Measurements from ENCODE around the gene HIF1A. TPM values are rescaled to one million over a fixed set of nuclear protein-coding genes. Genes with fewer than 3 reads are reported as not detected.

Gene HIF1A
- total RNA-seq, 2 donors from 2014 or later: 81.2 to 89.1 TPM

GRCh38 chr14:61659582-61659981 is 35.7 kb upstream of the HIF1A start:
- Histone ChIP-seq H3K27me3 (no peaks in the 10 kb centered on the region), H3K36me3 (no peaks in the 10 kb centered on the region), H3K27ac (no peak overlapping the region), H3K4me1 (peaks cover 0 to 18% of the 10 kb centered on the region in 2 donors), H3K4me3 (no peak overlapping the region), H3K9me3 (no peaks in the 10 kb centered on the region)
- no peak for DNase-seq (ENCODE audit: low spot score)
- TF ChIP-seq, protein P1, sequence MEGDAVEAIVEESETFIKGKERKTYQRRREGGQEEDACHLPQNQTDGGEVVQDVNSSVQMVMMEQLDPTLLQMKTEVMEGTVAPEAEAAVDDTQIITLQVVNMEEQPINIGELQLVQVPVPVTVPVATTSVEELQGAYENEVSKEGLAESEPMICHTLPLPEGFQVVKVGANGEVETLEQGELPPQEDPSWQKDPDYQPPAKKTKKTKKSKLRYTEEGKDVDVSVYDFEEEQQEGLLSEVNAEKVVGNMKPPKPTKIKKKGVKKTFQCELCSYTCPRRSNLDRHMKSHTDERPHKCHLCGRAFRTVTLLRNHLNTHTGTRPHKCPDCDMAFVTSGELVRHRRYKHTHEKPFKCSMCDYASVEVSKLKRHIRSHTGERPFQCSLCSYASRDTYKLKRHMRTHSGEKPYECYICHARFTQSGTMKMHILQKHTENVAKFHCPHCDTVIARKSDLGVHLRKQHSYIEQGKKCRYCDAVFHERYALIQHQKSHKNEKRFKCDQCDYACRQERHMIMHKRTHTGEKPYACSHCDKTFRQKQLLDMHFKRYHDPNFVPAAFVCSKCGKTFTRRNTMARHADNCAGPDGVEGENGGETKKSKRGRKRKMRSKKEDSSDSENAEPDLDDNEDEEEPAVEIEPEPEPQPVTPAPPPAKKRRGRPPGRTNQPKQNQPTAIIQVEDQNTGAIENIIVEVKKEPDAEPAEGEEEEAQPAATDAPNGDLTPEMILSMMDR (IDR thresholded peaks at IDR 0.05): no peak

DNA sequence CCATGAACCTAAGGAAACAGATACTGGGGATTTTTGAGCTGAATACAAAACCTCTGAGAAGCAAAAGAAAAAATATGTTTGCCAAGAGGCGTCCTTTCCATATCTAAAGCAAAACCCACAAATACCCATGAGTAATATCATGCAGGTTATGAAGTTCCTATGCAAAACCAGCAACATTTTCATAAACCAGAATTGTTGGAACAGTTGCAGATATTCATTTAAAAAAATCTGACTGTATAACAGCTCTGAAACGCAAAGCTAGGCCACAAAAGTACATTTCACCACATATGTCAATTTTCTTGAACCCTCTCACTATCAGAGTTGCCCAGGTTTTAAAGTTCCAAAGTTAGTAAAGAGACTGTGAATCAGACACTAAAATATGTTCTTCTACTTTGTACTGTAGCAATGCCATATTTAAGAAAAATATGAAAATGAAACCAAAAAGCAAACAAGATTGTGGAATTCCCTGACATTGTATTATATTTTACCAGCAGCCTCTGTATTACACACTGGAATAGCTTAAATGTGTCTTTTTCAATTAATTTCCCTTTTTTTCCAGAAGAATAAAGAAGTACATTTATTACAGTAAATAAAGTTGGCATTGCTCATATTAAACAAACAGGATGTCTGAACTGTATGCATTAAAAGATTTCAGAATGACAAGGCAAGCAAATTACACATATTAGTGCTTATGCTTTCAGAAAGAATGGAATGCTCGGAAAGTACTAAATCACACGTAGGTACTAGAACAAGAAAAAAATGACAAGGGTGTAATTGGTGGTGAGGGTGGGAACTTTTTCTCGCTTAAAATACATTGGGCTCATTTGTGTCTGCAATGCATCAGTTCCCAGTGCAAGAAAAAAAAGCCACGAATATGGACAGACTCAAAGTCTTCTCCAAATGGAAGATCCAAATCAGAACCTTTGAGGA is 33.6 kb upstream of the HIF1A start:
- Histone ChIP-seq H3K4me1 (peaks cover 0 to 18% of the 10 kb centered on the region in 2 donors), H3K36me3 (no peaks in the 10 kb centered on the region), H3K27ac (no peak overlapping the region), H3K4me3 (no peak overlapping the region), H3K9me3 (no peaks in the 10 kb centered on the region), H3K27me3 (no peaks in the 10 kb centered on the region)
- TF ChIP-seq, protein P1 (IDR thresholded peaks at IDR 0.05): no peak
- no peak for DNase-seq (ENCODE audit: low spot score)

DNA sequence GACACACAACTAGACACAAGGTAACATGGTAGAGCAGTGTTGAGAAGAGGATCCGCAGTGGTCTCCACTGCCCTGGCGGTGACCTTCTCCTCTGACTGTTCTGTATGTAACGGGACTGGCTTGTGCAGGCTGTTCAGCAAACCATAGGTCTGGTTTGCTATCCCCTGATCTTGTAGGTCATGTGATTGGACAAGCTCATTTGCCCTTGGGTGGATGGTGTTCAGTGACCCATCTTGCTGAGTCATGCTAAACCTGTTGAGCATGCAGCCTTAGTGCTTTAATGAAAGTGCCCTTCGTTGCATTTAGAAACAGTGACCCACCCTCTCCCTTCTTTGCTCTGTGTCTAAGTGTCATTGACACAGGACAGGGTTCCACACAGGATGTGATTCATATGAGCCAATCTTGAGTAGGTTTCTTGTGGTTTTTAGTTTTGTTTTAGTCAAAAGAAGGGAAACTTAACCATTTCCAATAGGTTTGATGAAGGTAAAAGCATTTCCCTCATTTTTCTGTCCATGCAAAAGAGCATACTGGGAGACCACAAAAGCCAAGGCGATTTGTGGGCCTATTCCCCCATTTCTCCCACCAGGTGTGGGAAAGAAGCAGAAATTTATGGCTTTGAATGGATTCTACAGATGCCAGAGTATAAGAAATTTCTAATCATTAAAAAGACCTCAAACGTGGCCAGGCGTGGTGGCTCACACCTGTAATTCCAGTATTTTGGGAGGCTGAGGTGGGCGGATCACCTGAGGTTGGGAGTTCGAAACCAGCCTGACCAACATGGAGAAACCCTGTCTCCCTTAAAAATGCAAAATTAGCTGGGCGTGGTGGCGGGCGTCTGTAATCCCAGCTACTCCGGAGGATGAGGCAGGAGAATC is 32.6 kb upstream of the HIF1A start:
- Histone ChIP-seq H3K27ac (no peak overlapping the region), H3K9me3 (no peaks in the 10 kb centered on the region), H3K36me3 (no peaks in the 10 kb centered on the region), H3K4me1 (peaks cover 0 to 18% of the 10 kb centered on the region in 2 donors), H3K27me3 (no peaks in the 10 kb centered on the region), H3K4me3 (no peak overlapping the region)
- TF ChIP-seq, protein P1 (IDR thresholded peaks at IDR 0.05): no peak
- DNase-seq (ENCODE audit: low spot score): no peak

GRCh38 chr14:61663312-61663979 is 31.9 kb upstream of the HIF1A start:
- H3K27me3 ChIP-seq: no peaks in the 10 kb centered on the region
- no peak overlapping the region for H3K27ac ChIP-seq
- TF ChIP-seq, protein P1 (IDR thresholded peaks at IDR 0.05): no peak
- H3K9me3 ChIP-seq: no peaks in the 10 kb centered on the region
- peaks cover 0 to 18% of the 10 kb centered on the region in 2 donors for H3K4me1 ChIP-seq
- DNase-seq (ENCODE audit: low spot score): no peak
- no peaks in the 10 kb centered on the region for H3K36me3 ChIP-seq
- no peak overlapping the region for H3K4me3 ChIP-seq

DNA sequence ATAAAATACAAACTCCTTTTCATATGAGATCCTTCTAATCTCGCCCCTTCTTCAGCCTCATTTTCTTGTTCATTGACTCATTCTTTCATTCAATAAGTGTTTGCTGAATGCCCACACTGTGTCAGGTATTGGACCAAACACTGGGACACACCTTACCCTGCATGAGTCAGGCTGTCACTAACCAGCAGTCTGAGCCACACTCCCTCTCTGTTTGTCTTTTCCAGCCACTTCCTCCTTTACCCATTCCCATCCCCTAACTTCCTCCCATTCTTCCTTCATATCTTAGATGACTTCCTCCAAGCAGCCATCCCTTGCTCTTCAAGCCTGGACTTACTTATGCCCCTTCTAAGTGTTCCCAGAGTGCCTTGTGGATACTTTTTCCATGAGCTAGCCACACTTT is 27.0 kb upstream of the HIF1A start:
- TF ChIP-seq, protein P1 (IDR thresholded peaks at IDR 0.05): no peak
- no peaks in the 10 kb centered on the region for H3K36me3 ChIP-seq
- no peak overlapping the region for H3K27ac ChIP-seq

More for the DNA sequence above, 27.0 kb upstream of the HIF1A start:
- no peak for DNase-seq (ENCODE audit: low spot score)
- H3K4me3 ChIP-seq: no peak overlapping the region
- no peaks in the 10 kb centered on the region for H3K4me1 ChIP-seq
- H3K27me3 ChIP-seq: no peaks in the 10 kb centered on the region
- H3K9me3 ChIP-seq: no peaks in the 10 kb centered on the region

Data from right atrium auricular region (tissue), 2 donors.